ENCODE results near the gene RNF220. TPM values are rescaled to one million over a fixed set of nuclear protein-coding genes. Genes with fewer than 3 reads are reported as not detected.

RNF220 gene
- total and polyA plus RNA-seq, 2 of the 13 experiments (the other 11 are each of a cell fraction or from before 2014, with no cell fraction given): 48.2 to 72.1 TPM

- TF ChIP-seq AFF4 (CRISPR knock-in tag; IDR thresholded peaks at IDR 0.05) (no peak), ZNF776 (CRISPR knock-in tag; IDR thresholded peaks at IDR 0.05) (no peak), ELF1 (CRISPR knock-in tag; IDR thresholded peaks at IDR 0.05) (no peak; the same call in 1 of the 2 replicates), SKI (IDR thresholded peaks at IDR 0.05; ENCODE audit: partially characterized antibody) (no peak), SNAPC4 (CRISPR knock-in tag; IDR thresholded peaks at IDR 0.05) (no peak), ZNF780A (CRISPR knock-in tag; IDR thresholded peaks at IDR 0.05) (no peak), NCOA2 (CRISPR knock-in tag; IDR thresholded peaks at IDR 0.05) (peak; percentile 87), MYC (CRISPR knock-in tag; IDR thresholded peaks at IDR 0.05; ENCODE audit: borderline replicate concordance) (no peak), SMAD1 (CRISPR knock-in tag; IDR thresholded peaks at IDR 0.05; ENCODE audit: borderline replicate concordance, low read depth) (no peak), MLLT10 (CRISPR knock-in tag; IDR thresholded peaks at IDR 0.05) (no peak), ATRX (CRISPR knock-in tag; IDR thresholded peaks at IDR 0.05; ENCODE audit: borderline replicate concordance) (no peak), TFE3 (CRISPR knock-in tag; IDR thresholded peaks at IDR 0.05) (0 out of 2 replicates have a peak, but pooled peaks have one; percentile 34), ZFP1 (CRISPR knock-in tag; IDR thresholded peaks at IDR 0.05) (no peak), SPEN (CRISPR knock-in tag; IDR thresholded peaks at IDR 0.05; ENCODE audit: low read depth) (no peak), ZMYM3 (CRISPR knock-in tag; IDR thresholded peaks at IDR 0.05) (peak; percentile 42; the same call in 1 of the 2 replicates), ZNF839 (CRISPR knock-in tag; IDR thresholded peaks at IDR 0.05; ENCODE audit: borderline replicate concordance) (no peak), ZNF792 (CRISPR knock-in tag; IDR thresholded peaks at IDR 0.05) (no peak), ZNF788 (CRISPR knock-in tag; IDR thresholded peaks at IDR 0.05; ENCODE audit: borderline replicate concordance) (no peak), ZBTB20 (CRISPR knock-in tag; IDR thresholded peaks at IDR 0.05; ENCODE audit: borderline replicate concordance, low read depth) (no peak), ZNF337 (CRISPR knock-in tag; IDR thresholded peaks at IDR 0.05; ENCODE audit: borderline replicate concordance, low read depth) (no peak), NONO (IDR thresholded peaks at IDR 0.05) (no peak), NONO (CRISPR knock-in tag; conservative IDR thresholded peaks at IDR 0.05) (no peak; the same call in 1 of the 2 replicates), ZNF7 (CRISPR knock-in tag; IDR thresholded peaks at IDR 0.05) (peak; percentile 86)
These were observed 296.1 kb downstream of the RNF220 start (continued) for GRCh38 chr1:44701141-44701573.
